Activated naive CD4-positive, alpha-beta T cell treated with anti-CD3 and anti-CD28 coated beads, Interleukin-2, amount 50 U/mL, for 24 hours (primary cell): ENCODE results near the gene ZNF625.

Source experiments
- H3K27ac Mint-ChIP-seq: one replicate; pipeline ENCODE4 v1.8.0; 2021; ENCODE audit warnings: mild to moderate bottlenecking, mixed read lengths
- H3K27me3 Mint-ChIP-seq: one replicate; pipeline ENCODE4 v1.8.0; 2021; ENCODE audit warnings: mixed read lengths
- H3K36me3 Mint-ChIP-seq: one replicate; pipeline ENCODE4 v1.8.0; 2021; ENCODE audit warnings: mixed read lengths
- H3K4me1 Mint-ChIP-seq: one replicate; pipeline ENCODE4 v1.8.0; 2021; ENCODE audit warnings: mixed read lengths
- H3K4me3 Mint-ChIP-seq: one replicate; pipeline ENCODE4 v1.8.0; 2021; ENCODE audit warnings: mild to moderate bottlenecking, mixed read lengths
- H3K9me3 Mint-ChIP-seq: one replicate; pipeline ENCODE4 v1.8.0; 2021; ENCODE audit warnings: mixed read lengths

The ZNF625 gene

GRCh38 chr19:12095111-12095790, 61.3 kb downstream of the ZNF625 start:
- peaks cover 11% of the 10 kb centered on the region for H3K4me1 Mint-ChIP-seq
- H3K27ac Mint-ChIP-seq = no peak overlapping the region
- H3K9me3 Mint-ChIP-seq = no peaks in the 10 kb centered on the region
- peaks cover 2% of the 10 kb centered on the region for H3K27me3 Mint-ChIP-seq
- no peak overlapping the region for H3K4me3 Mint-ChIP-seq
- H3K36me3 Mint-ChIP-seq = peaks cover 5% of the 10 kb centered on the region
